ENCODE measurements around the gene DMBX1.

Gene DMBX1

DNA sequence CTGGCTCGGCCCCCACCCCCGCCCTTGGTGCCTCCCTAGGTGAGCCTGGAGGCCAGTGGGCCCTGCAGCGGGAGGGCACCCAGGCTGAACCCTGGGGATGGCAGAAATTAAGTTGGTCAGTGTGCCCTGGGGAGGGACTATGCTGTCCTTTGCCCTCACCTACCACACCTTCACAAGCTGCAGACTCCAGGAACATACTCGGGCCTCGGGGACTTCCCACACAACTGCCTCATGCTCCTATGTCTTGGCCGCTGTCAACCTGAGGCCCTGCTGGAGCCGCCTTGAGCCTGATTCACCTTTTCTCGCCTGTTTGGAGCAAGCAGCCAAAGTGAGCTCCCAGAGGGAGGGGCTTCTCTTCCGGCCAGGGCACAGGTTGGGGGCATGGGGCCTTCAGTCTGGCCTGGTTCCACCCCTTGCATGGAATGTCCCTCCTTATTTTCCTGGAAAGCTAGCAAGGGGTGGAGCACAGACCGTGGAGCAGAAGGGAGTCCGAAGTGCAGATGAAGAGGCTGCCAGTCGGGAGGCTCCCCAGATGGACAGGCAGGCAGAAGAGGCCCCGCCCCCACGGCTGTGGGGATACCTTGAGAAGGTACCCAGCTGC, 37.2 kb downstream of the DMBX1 start:
- no peak for DNase-seq

DNA sequence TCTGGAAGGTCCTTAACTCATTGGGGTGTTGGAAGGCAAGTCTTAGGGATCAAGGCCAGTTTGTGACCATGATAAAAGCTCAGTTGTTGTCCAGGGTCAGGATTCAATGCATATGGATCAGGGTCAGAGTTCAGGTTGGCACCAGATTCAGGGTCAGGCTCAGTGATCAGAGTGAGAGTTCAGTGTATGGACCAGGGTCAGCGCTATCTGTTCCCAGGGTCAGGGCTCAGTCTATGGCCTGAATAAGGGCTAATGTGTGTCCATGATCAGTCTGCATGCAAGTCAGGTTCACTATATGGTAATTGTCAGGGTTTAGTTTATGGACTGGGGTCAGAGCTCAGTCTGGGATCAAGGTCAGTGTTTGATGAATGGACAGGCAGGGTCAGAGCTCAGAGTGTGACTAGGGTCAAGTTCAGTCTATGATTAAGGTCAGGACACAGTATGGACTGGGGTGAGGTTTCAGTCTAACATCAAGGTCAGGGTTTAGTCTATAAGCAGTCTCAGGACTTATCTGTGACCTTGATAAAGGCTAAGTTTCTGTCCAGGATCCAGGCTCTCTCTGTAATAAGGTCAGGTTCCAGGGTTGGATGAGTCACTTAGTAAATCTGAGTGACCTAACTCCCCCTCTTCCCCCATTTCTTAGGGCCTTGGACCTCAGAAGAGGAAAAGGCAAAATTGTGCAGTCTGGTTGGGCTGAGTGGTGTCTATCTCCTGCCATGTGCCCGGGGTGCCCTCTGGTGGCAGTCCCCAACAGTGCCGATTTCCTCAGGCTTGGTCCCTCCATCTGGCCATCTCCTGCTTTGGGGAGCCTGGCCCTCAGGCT, 38.0 kb downstream of the DMBX1 start:
- DNase-seq: peak; percentile 32

DNA sequence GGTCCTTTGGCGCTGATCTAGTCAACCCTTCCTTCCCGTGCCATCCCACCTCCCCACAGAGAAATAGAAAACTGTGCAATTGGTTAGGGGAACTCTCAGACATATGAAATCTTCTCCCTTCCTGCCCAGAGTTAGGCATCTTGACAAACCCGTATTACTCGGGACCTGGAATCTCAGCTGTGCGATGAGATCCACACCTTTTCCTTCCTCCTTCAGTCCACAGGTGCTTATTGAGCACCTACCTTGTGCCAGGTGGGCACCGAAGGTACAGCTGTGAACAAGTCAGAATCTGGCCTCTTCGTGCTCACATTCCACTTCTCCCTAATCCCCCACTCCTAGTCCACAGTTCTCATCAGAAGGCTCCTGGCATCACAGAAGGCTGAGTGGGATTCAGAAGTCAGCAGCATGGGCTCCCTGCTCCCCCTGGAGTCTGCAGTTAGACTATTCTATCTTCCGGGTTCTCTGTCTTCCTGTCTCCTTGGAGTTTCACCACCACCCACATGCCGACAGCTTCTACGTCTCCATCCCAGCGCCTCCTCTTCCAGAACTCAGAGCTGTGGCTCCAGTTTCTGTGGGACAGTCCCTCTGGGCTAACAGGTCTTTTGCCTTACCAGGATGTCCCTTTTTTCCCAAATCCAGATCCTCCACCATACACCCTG, 38.8 kb downstream of the DMBX1 start:
- no peak for DNase-seq

DNA sequence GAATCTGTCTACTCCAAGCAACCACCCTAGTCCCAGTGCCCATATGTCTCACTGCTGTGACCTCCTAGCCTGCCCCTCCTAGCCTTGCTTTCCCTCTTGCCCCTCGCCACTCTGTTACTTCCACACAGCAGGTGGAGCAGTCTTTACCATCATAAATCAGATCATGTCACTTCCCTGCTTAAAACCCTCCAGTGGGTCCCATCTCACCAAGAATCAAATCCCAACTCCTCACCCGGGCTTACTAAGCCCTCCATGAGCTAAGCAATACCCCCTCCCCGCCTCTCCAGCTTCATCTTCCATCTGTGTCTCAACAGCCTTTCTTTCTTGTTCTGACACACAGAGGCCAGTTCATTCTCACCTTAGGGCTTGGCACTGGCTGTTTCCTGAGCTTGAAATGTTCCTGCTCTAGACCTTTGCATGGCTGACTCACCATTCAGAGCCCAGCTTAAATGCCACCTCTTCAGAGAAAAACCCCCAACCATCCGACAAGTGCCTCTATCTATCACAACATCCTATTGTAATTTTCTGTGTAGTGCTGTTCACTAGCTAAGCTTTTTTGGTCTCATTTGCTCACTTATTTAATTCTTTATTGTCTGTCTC, 39.5 kb downstream of the DMBX1 start:
- no peak for DNase-seq

DNA sequence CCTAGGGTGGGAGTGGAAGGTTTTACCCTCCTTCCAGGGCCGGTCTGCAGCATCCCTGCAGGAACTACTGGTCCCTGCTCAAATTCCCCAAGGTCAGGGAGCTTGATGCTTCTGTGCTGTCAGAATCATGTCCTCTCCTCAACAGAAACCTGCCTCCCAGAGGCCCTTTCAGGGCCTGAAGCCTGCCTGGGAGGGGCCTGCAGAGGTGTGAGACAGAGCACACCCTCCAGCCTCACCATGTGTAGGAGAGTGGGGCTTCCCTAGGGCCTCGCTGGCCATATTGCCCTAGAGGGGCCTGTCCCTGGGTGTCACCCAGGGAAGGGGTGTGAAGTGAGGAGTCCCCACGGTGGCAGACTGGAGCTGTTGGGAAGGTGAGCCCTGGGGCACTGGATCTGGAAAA, 40.7 kb downstream of the DMBX1 start:
- no peak for DNase-seq

DNA sequence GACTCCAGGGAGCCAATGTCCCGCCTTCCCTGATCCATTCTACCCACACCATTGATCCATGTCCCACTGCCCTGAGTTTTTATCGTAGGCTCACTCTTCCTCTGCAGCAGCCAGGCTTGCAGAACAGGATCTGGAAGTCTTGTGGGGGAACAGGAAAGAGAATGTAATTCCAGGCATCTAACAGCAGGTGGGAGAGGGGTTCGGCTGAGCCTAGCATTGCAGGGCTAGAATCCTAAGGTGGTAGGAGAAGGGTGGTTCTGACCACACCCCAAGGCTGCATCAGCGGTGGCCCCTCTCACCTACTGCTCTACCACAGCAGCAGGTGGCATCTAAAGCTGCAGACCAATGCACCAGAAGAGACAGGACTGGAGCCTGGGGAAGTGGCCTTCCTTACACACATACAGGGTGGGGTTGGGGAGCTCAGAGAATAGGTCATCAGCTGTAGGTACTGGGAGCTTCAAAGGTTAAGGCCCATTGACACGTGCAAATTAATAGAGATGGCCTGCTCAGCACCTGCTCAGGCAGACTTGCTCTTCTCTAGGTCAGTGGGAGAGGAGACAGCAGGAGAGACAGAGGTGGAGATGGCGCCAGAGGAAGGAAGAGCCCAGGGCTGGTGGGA, 41.3 kb downstream of the DMBX1 start:
- no peak for DNase-seq

DNA sequence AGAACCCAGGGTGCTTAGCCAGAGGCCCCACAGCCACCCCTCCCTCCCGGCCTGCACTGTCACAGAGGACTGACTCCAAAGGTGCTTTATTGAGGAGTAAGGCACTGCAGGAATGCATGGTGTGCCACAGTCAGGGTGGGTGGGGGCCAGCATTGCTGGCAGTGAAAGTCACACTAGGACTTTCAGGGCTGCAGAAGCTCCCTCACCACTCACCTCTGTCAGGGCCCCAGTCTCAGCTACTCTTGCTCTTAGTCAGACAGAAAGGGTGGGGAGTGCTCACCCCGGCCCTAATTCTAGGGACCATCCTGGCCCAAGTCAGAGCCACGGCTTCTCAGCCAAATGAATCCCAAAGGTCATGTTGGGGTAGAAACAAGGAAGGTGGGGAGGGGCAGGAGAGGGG, 42.5 kb downstream of the DMBX1 start:
- no peak for DNase-seq

DNA sequence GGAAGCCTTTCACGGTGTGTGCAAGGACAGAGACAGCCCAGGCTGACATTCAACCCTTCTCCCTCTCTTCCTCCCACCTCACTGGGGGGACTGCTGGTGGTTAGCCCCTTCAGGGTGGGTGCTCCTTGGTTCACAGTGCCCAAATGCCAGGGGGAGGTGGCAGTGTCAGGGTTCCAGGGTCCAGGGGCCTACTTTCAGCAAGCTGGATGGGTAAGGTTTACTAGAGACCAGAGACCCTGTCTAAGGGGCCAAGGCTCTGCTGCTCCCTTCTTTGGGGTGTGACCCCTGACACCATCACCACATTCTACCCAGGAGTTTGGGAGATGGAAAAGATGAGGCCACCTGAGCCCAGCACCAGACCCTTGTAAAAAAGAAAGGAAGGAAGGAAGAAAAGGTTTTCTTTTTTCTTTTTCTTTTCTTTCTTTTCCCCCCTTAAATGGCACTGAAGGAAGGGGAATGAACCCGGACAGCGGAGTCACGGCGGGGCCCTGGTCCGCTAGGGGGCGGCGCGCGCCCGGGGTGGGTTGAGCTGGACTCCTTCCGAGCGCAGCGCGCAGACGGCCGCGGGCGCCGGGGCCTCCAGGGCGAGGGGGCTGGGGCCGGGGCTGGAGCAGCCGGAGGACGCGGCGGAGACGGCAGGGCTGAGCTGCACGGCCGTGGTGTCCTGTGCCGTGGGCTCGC, 43.0 kb downstream of the DMBX1 start:
- DNase-seq: peak; percentile 27

DNA sequence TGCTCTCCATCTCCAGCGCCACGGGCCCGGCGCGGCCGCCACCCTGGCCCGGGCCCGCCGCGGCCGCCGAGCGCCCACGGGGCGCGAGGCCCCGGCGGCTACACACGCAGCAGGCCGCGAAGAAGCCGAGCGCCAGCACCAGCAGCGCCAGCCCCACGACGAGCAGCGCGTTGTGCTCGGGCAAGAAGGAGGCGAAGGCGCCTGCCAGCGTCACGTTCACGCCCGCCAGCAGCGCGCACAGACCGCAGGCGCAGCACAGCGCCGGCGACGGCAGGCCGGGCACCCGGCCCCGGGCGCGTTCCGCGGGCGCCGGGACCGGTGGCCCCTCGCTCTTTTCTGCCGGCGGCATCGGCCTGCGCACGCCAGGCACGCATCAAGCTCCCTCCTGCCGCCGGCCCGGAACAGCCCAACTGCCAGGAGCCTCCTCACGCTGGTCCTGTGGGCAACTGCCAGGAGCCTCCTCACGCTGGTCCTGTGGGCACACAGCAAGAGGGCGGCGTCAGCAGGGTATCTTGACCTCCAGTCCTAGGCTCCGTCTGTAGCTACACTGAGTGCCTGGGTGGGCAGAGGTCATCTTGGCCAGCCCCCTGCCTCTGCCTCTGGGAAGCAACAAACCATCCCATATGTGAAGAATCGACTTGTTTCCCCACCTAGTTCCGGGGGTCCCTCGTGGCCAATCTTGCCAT, 43.7 kb downstream of the DMBX1 start:
- DNase-seq: no peak

DNA sequence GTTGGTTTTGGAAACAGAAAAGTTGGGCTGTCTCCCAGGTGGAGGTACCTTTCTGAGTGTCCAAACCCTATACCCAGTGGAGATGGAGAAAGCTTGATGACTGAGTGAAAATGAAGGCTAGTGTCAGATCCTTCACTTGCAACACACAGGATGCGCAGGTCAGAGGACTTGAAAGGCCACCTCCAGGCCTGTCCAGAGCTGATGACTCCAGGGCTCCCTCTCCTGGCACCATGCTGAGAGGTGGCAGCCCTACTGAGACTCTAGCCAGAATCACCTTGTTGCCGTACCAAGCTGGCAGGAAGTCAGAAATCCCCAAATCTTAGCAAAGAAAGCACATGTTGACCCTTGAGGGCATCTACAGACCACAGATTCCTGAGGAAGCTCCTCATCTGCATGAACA, 45.4 kb downstream of the DMBX1 start:
- peak; percentile 2 for DNase-seq

DNA sequence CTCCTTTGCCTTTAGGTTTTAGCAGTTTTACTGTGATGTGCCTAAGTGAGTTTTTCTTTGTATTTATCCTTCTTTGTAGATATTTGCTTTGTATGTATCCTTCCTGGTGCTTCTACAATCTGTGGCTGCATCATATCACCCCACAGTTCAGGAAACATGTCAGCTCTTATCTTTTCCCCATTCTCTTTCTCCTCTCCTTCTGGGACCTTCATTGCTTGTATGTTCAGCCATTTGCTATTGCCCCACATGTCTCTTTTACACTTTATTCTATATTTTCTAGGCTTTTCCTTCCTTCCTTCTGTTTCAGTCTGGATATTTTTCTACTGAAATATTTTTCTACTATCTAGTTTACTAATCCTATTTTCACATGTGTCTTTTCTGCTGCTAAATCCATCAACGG, 46.9 kb downstream of the DMBX1 start:
- no peak for DNase-seq

DNA sequence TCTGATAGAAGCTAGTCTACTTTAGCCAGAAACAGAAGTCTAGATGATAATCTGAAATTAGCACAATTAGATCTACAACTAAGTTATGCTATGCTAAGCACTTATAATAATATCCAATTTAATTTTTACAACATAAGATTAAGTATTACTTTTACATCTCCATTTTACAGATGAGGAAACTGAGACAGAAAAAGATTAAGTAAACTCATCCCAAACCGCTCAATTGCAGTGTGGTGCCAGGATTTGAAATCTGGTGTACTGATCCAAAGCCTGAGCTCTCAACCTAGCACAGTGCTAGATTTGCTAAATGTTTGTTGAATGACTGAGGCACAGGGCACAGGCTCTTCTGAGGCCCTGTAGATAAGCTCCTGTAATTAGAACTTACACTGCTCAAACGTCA, 48.0 kb downstream of the DMBX1 start:
- no peak for DNase-seq

DNA sequence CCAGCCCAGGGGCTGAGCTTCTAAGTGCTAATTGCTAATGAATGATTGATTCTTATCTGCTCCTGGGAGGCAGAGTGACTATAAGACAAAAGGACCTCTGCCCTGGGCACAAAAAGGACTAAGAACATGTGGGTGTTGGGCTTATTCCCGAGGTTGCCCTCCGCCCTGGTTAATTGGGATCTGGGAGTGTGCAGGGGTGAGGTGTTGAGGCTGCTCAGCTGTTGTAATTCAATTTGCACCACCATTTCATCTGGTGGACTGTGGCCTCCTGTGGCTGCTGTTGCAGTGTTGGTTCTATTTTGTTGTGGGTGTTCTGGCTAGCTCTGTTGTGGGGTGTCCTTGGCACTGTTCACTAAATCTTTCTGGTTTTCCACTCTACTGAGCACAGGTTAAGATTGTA, 48.5 kb downstream of the DMBX1 start:
- DNase-seq: no peak
